ENCODE measurements around the gene HS3ST3A1. TPM values are rescaled to one million over a fixed set of nuclear protein-coding genes. Genes with fewer than 3 reads are reported as not detected.
"Not testable (repeated sequence)": the region's sequence is repeated elsewhere in the genome, so short reads cannot be mapped to it uniquely, and the experiment has no call there.

Gene HS3ST3A1
- polyA plus RNA-seq, 4 donors: 0.25 to 0.44 TPM; not detected in 2

- Histone ChIP-seq H3K4me3 (ENCODE audit: low read depth in 1 of 3, low read length in 3 of 3) (no peak overlapping the region), H3K27me3 (ENCODE audit: control insufficient read depth in 3 of 3, insufficient read depth in 3 of 3, low read length in 3 of 3) (no peaks in the 10 kb centered on the region), H3K9me3 (ENCODE audit: control insufficient read depth in 2 of 2, insufficient read depth in 1 of 2, low read depth in 1 of 2, low read length in 1 of 2) (no peaks in the 10 kb centered on the region), H3K36me3 (ENCODE audit: control insufficient read depth in 3 of 3, insufficient read depth in 2 of 3, low read depth in 1 of 3, low read length in 3 of 3) (no peaks in the 10 kb centered on the region), H3K27ac (ENCODE audit: low read depth in 1 of 3, low read length in 2 of 3) (no peak overlapping the region), H3K4me1 (ENCODE audit: control insufficient read depth in 3 of 3, insufficient read depth in 2 of 3, low read depth in 1 of 3, low read length in 2 of 3) (no peaks in the 10 kb centered on the region)
- no peak for DNase-seq
- 72 to 82% (median 80%) methylated on average over 1 of the region's 1 CpG for WGBS, 3 donors
- no peak for FAIRE-seq
These were observed 40.8 kb downstream of the HS3ST3A1 start for GRCh38 chr17:13560935-13561334.

- no peak for DNase-seq
- WGBS, 3 donors: 60 to 68% (median 65%) methylated on average over 3 of the region's 3 CpGs
- no peaks in the 10 kb centered on the region for H3K9me3 ChIP-seq (ENCODE audit: control insufficient read depth in 2 of 2, insufficient read depth in 1 of 2, low read depth in 1 of 2, low read length in 1 of 2)
- no peak overlapping the region for H3K27ac ChIP-seq (ENCODE audit: low read depth in 1 of 3, low read length in 2 of 3)
- no peaks in the 10 kb centered on the region for H3K4me1 ChIP-seq (ENCODE audit: control insufficient read depth in 3 of 3, insufficient read depth in 2 of 3, low read depth in 1 of 3, low read length in 2 of 3)
- H3K36me3 ChIP-seq (ENCODE audit: control insufficient read depth in 3 of 3, insufficient read depth in 2 of 3, low read depth in 1 of 3, low read length in 3 of 3): no peaks in the 10 kb centered on the region
- no peaks in the 10 kb centered on the region for H3K27me3 ChIP-seq (ENCODE audit: control insufficient read depth in 3 of 3, insufficient read depth in 3 of 3, low read length in 3 of 3)
- no peak for FAIRE-seq
- H3K4me3 ChIP-seq (ENCODE audit: low read depth in 1 of 3, low read length in 3 of 3): no peak overlapping the region
These were observed 43.1 kb downstream of the HS3ST3A1 start for GRCh38 chr17:13558588-13558987.

GRCh38 chr17:13557077-13557476, 44.7 kb downstream of the HS3ST3A1 start:
- DNase-seq (no peak), FAIRE-seq (no peak)
- no peaks in the 10 kb centered on the region for H3K9me3 ChIP-seq (ENCODE audit: control insufficient read depth in 2 of 2, insufficient read depth in 1 of 2, low read depth in 1 of 2, low read length in 1 of 2)
- H3K36me3 ChIP-seq (ENCODE audit: control insufficient read depth in 3 of 3, insufficient read depth in 2 of 3, low read depth in 1 of 3, low read length in 3 of 3): no peaks in the 10 kb centered on the region
- no peak overlapping the region for H3K4me3 ChIP-seq (ENCODE audit: low read depth in 1 of 3, low read length in 3 of 3)
- no peak overlapping the region for H3K27ac ChIP-seq (ENCODE audit: low read depth in 1 of 3, low read length in 2 of 3)
- H3K4me1 ChIP-seq (ENCODE audit: control insufficient read depth in 3 of 3, insufficient read depth in 2 of 3, low read depth in 1 of 3, low read length in 2 of 3): no peaks in the 10 kb centered on the region
- WGBS, 3 donors: 86 to 95% (median 91%) methylated on average over 6 of the region's 6 CpGs
- H3K27me3 ChIP-seq (ENCODE audit: control insufficient read depth in 3 of 3, insufficient read depth in 3 of 3, low read length in 3 of 3): no peaks in the 10 kb centered on the region

DNA sequence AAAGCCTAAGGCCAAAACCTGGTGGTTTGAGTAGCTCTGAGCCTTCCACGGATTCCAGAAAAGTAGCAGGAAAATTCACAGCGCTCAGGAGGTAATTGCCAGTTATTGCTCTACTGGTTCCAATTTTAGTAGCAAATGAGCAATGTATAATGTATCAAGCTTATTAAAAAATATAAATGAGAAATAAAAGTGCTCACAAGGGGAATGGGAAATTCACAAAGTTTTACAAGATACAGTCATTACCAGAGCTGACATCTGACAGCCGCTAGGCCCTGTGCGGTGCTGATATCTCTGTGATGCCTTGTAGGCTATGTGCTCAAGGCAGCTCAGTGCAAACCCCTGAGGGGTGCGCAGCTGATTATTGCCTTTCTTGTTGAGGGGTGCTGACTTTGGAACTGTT, 47.5 kb downstream of the HS3ST3A1 start:
- 87 to 97% (median 94%) methylated on average over 5 of the region's 5 CpGs for WGBS, 3 donors
- H3K27me3 ChIP-seq (ENCODE audit: control insufficient read depth in 3 of 3, insufficient read depth in 3 of 3, low read length in 3 of 3): no peaks in the 10 kb centered on the region

GRCh38 chr17:13550291-13550690, 51.4 kb downstream of the HS3ST3A1 start:
- H3K4me3 ChIP-seq (ENCODE audit: low read depth in 1 of 3, low read length in 3 of 3): no peak overlapping the region
- no peaks in the 10 kb centered on the region for H3K36me3 ChIP-seq (ENCODE audit: control insufficient read depth in 3 of 3, insufficient read depth in 2 of 3, low read depth in 1 of 3, low read length in 3 of 3)
- DNase-seq: no peak
- no peak overlapping the region for H3K27ac ChIP-seq (ENCODE audit: low read depth in 1 of 3, low read length in 2 of 3)
- 81 to 89% (median 81%) methylated on average over 6 of the region's 6 CpGs for WGBS, 3 donors
- no peaks in the 10 kb centered on the region for H3K27me3 ChIP-seq (ENCODE audit: control insufficient read depth in 3 of 3, insufficient read depth in 3 of 3, low read length in 3 of 3)
- H3K9me3 ChIP-seq (ENCODE audit: control insufficient read depth in 2 of 2, insufficient read depth in 1 of 2, low read depth in 1 of 2, low read length in 1 of 2): no peaks in the 10 kb centered on the region
- no peak for FAIRE-seq
- no peaks in the 10 kb centered on the region for H3K4me1 ChIP-seq (ENCODE audit: control insufficient read depth in 3 of 3, insufficient read depth in 2 of 3, low read depth in 1 of 3, low read length in 2 of 3)

More for the DNA sequence above, 47.5 kb downstream of the HS3ST3A1 start:
- Histone ChIP-seq H3K4me3 (ENCODE audit: low read depth in 1 of 3, low read length in 3 of 3) (no peak overlapping the region), H3K36me3 (ENCODE audit: control insufficient read depth in 3 of 3, insufficient read depth in 2 of 3, low read depth in 1 of 3, low read length in 3 of 3) (no peaks in the 10 kb centered on the region), H3K9me3 (ENCODE audit: control insufficient read depth in 2 of 2, insufficient read depth in 1 of 2, low read depth in 1 of 2, low read length in 1 of 2) (no peaks in the 10 kb centered on the region), H3K27ac (ENCODE audit: low read depth in 1 of 3, low read length in 2 of 3) (no peak overlapping the region), H3K4me1 (ENCODE audit: control insufficient read depth in 3 of 3, insufficient read depth in 2 of 3, low read depth in 1 of 3, low read length in 2 of 3) (no peaks in the 10 kb centered on the region)
- no peak for DNase-seq
- FAIRE-seq: no peak

GRCh38 chr17:13548576-13548975, 53.2 kb downstream of the HS3ST3A1 start:
- H3K4me3 ChIP-seq (ENCODE audit: low read depth in 1 of 3, low read length in 3 of 3); H3K4me1 ChIP-seq (ENCODE audit: control insufficient read depth in 3 of 3, insufficient read depth in 2 of 3, low read depth in 1 of 3, low read length in 2 of 3); H3K27me3 ChIP-seq (ENCODE audit: control insufficient read depth in 3 of 3, insufficient read depth in 3 of 3, low read length in 3 of 3); FAIRE-seq; H3K9me3 ChIP-seq (ENCODE audit: control insufficient read depth in 2 of 2, insufficient read depth in 1 of 2, low read depth in 1 of 2, low read length in 1 of 2); DNase-seq; H3K36me3 ChIP-seq (ENCODE audit: control insufficient read depth in 3 of 3, insufficient read depth in 2 of 3, low read depth in 1 of 3, low read length in 3 of 3); H3K27ac ChIP-seq (ENCODE audit: low read depth in 1 of 3, low read length in 2 of 3): not testable (repeated sequence)
- WGBS, 3 donors: 76 to 94% (median 82%) methylated on average over 6 of the region's 6 CpGs

DNA sequence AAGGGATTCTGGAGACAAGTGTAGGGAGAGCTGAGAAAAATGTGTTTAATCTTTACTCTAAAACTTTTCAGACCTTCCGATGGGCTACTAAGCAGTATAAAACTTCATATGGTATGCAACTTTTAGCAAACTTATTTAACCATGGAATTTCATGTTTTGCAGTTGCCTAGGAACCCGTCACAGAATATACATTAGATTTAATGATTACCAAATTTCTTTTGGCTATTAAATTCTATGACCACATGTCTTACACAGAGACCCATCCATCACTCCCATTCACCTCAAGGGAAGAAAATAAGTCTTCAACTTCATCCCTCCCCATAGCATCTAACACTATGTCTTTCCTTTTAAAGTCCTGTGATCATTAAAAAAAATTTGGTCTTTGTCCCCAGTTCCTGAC, 54.9 kb downstream of the HS3ST3A1 start:
- Histone ChIP-seq H3K4me3 (ENCODE audit: low read depth in 1 of 3, low read length in 3 of 3) (no peak overlapping the region), H3K4me1 (ENCODE audit: control insufficient read depth in 3 of 3, insufficient read depth in 2 of 3, low read depth in 1 of 3, low read length in 2 of 3) (no peaks in the 10 kb centered on the region), H3K9me3 (ENCODE audit: control insufficient read depth in 2 of 2, insufficient read depth in 1 of 2, low read depth in 1 of 2, low read length in 1 of 2) (no peaks in the 10 kb centered on the region), H3K36me3 (ENCODE audit: control insufficient read depth in 3 of 3, insufficient read depth in 2 of 3, low read depth in 1 of 3, low read length in 3 of 3) (no peaks in the 10 kb centered on the region), H3K27me3 (ENCODE audit: control insufficient read depth in 3 of 3, insufficient read depth in 3 of 3, low read length in 3 of 3) (no peaks in the 10 kb centered on the region), H3K27ac (ENCODE audit: low read depth in 1 of 3, low read length in 2 of 3) (no peak overlapping the region)
- WGBS, 3 donors: 88 to 95% (median 92%) methylated on average over 2 of the region's 2 CpGs
- DNase-seq (no peak), FAIRE-seq (no peak)

DNA sequence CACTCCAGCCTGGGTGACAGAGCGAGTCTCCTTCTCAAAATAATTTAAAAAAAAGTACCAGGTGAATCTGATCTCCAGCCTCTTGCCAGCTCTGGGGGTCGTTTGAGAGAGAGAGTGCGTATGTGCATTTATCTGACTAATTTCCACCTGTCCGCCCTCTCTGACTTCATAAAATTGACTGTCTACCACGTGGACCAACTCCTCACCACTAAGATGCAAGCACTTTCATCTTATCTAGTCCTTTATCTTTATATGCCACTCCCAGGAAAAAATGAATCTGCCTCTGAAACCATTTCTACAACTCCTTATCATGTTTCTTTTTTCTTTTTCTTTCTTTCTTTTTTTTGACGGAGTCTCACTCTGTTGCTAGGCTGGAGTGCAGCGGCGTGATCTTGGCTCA, 55.8 kb downstream of the HS3ST3A1 start:
- Histone ChIP-seq H3K27me3 (ENCODE audit: control insufficient read depth in 3 of 3, insufficient read depth in 3 of 3, low read length in 3 of 3) (no peaks in the 10 kb centered on the region), H3K27ac (ENCODE audit: low read depth in 1 of 3, low read length in 2 of 3) (no peak overlapping the region), H3K4me1 (ENCODE audit: control insufficient read depth in 3 of 3, insufficient read depth in 2 of 3, low read depth in 1 of 3, low read length in 2 of 3) (no peaks in the 10 kb centered on the region), H3K9me3 (ENCODE audit: control insufficient read depth in 2 of 2, insufficient read depth in 1 of 2, low read depth in 1 of 2, low read length in 1 of 2) (no peaks in the 10 kb centered on the region), H3K36me3 (ENCODE audit: control insufficient read depth in 3 of 3, insufficient read depth in 2 of 3, low read depth in 1 of 3, low read length in 3 of 3) (no peaks in the 10 kb centered on the region), H3K4me3 (ENCODE audit: low read depth in 1 of 3, low read length in 3 of 3) (no peak overlapping the region)
- DNase-seq (no peak), FAIRE-seq (no peak)
- WGBS, 3 donors: 46 to 70% (median 54%) methylated on average over 8 of the region's 8 CpGs

DNA sequence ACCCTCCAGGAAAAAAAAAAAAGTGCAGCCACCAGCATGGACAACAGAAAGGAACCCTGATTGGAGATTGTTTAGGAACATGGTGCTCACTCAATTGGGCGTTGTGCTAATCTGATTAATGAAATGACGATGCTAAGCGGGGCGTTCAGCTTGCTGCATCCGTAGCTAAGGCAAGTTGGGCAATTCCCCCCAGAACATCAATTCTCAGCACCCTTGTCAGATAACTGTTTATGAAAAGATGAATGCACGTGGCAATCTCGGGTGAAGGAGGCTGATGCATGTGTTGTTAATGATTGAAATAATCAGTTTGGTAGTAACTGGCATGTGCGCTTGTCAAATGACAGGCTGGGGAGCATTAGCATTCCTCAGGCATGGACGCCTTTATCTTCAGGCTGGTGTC, 57.0 kb downstream of the HS3ST3A1 start:
- WGBS, 3 donors: 63 to 75% (median 71%) methylated on average over 9 of the region's 9 CpGs
- no peaks in the 10 kb centered on the region for H3K4me1 ChIP-seq (ENCODE audit: control insufficient read depth in 3 of 3, insufficient read depth in 2 of 3, low read depth in 1 of 3, low read length in 2 of 3)
- no peak for FAIRE-seq
- H3K27ac ChIP-seq (ENCODE audit: low read depth in 1 of 3, low read length in 2 of 3): no peak overlapping the region
- no peak overlapping the region for H3K4me3 ChIP-seq (ENCODE audit: low read depth in 1 of 3, low read length in 3 of 3)
- no peaks in the 10 kb centered on the region for H3K27me3 ChIP-seq (ENCODE audit: control insufficient read depth in 3 of 3, insufficient read depth in 3 of 3, low read length in 3 of 3)
- no peaks in the 10 kb centered on the region for H3K36me3 ChIP-seq (ENCODE audit: control insufficient read depth in 3 of 3, insufficient read depth in 2 of 3, low read depth in 1 of 3, low read length in 3 of 3)
- DNase-seq: no peak
- H3K9me3 ChIP-seq (ENCODE audit: control insufficient read depth in 2 of 2, insufficient read depth in 1 of 2, low read depth in 1 of 2, low read length in 1 of 2): no peaks in the 10 kb centered on the region

All from small intestine (tissue), 7 donors.